Measurements from ENCODE around the gene MTARC1. TPM values are rescaled to one million over a fixed set of nuclear protein-coding genes. Genes with fewer than 3 reads are reported as not detected.

MTARC1 gene
- total RNA-seq, 4 donors from 2014 or later, result 4.2 to 6.6 (median 5.1) TPM

GRCh38 chr1:220800262-220800661 lies 13.5 kb downstream of the MTARC1 start:
- Histone ChIP-seq H3K27me3 (no peaks in the 10 kb centered on the region), H3K9me3 (no peaks in the 10 kb centered on the region), H3K4me1 (peaks cover 0 to 31% (median 27%) of the 10 kb centered on the region in 4 donors), H3K27ac (replicated peaks in 1 of 4) (no peak overlapping the region), H3K36me3 (peaks cover 0 to 50% (median 21%) of the 10 kb centered on the region in 4 donors), H3K4me3 (no peak overlapping the region)
- intact Hi-C loops (cut with DNase I), result no loop called here
- TF ChIP-seq POLR2AphosphoS5 (IDR thresholded peaks at IDR 0.05) (no peak), POLR2A (IDR thresholded peaks at IDR 0.05; ENCODE audit: low read depth) (no peak), EP300 (IDR thresholded peaks at IDR 0.05) (no peak), CTCF (IDR thresholded peaks at IDR 0.05) (no peak)
- DNase-seq (ENCODE audit: extremely low spot score), result no peak
- WGBS, result 89% methylated on average over 6 of the region's 6 CpGs

GRCh38 chr1:220803401-220804201 lies 16.9 kb downstream of the MTARC1 start:
- intact Hi-C loops (cut with DNase I), result no loop called here
- Histone ChIP-seq H3K36me3 (peaks cover 0 to 28% (median 11%) of the 10 kb centered on the region in 4 donors), H3K4me1 (peaks cover 0 to 31% (median 27%) of the 10 kb centered on the region in 4 donors), H3K27ac (replicated peaks in 1 of 4) (peak overlapping the region; percentile 67 to 82 (median 78)), H3K9me3 (no peaks in the 10 kb centered on the region), H3K27me3 (no peaks in the 10 kb centered on the region), H3K4me3 (peak overlapping the region in 1 of 4 donors; percentile 18)
- DNase-seq (ENCODE audit: extremely low spot score), result no peak
- no peak for TF ChIP-seq POLR2AphosphoS5 (IDR thresholded peaks at IDR 0.05)
- peak; percentile 78 to 89 (median 79) for TF ChIP-seq CTCF (IDR thresholded peaks at IDR 0.05)
- 66% methylated on average over 10 of the region's 10 CpGs for WGBS

GRCh38 chr1:220804202-220804586 lies 17.5 kb downstream of the MTARC1 start:
- Histone ChIP-seq H3K27ac (replicated peaks in 1 of 4) (peak overlapping the region; percentile 67 to 82 (median 78)), H3K4me1 (peaks cover 0 to 31% (median 27%) of the 10 kb centered on the region in 4 donors), H3K9me3 (no peaks in the 10 kb centered on the region), H3K36me3 (peaks cover 0 to 22% (median 9%) of the 10 kb centered on the region in 4 donors), H3K4me3 (peak overlapping the region in 1 of 4 donors; percentile 18), H3K27me3 (no peaks in the 10 kb centered on the region)
- no peak for DNase-seq (ENCODE audit: extremely low spot score)
- WGBS, result 57% methylated on average over 5 of the region's 5 CpGs
- intact Hi-C loops (cut with DNase I), result no loop called here
- TF ChIP-seq CTCF (IDR thresholded peaks at IDR 0.05) (peak in 2 of 3 experiments; percentile 30 to 38), POLR2AphosphoS5 (IDR thresholded peaks at IDR 0.05) (no peak), EP300 (IDR thresholded peaks at IDR 0.05) (no peak), POLR2A (IDR thresholded peaks at IDR 0.05; ENCODE audit: low read depth) (no peak)

GRCh38 chr1:220806408-220806807 lies 19.7 kb downstream of the MTARC1 start:
- DNase-seq (ENCODE audit: extremely low spot score), result no peak
- Histone ChIP-seq H3K36me3 (peaks cover 0 to 5% (median 2%) of the 10 kb centered on the region in 4 donors), H3K27ac (replicated peaks in 1 of 4) (no peak overlapping the region), H3K9me3 (no peaks in the 10 kb centered on the region), H3K27me3 (no peaks in the 10 kb centered on the region), H3K4me1 (peaks cover 0 to 47% (median 34%) of the 10 kb centered on the region in 4 donors), H3K4me3 (no peak overlapping the region)
- intact Hi-C loops (cut with DNase I), result no loop called here
- TF ChIP-seq POLR2A (IDR thresholded peaks at IDR 0.05; ENCODE audit: low read depth) (no peak), EP300 (IDR thresholded peaks at IDR 0.05) (no peak), CTCF (IDR thresholded peaks at IDR 0.05) (no peak), POLR2AphosphoS5 (IDR thresholded peaks at IDR 0.05) (no peak)
- 100% methylated on average over 1 of the region's 4 CpGs for WGBS

Data from esophagus muscularis mucosa (tissue), 4 donors.